CD4-positive, alpha-beta T cell treated with Interleukin-1 beta for 1 hour (primary cell): ENCODE results near the gene RORB.
A peak's percentile ranks its signal among the peaks of the same experiment; 100 is the strongest.

Experiments used
- DNase-seq, 2 donors: peaks; one replicate each; pipeline ENCODE4 v3.0.0-alpha.2; 2020 to 2022

RORB gene

GRCh38 chr9:74496819-74497747, at the start of gene RORB:
RORB (plus strand) TSS chr9:74497335; CDS start chr9:74497977, 642 bp downstream.
- peak; percentile 25 to 43 for DNase-seq

DNA sequence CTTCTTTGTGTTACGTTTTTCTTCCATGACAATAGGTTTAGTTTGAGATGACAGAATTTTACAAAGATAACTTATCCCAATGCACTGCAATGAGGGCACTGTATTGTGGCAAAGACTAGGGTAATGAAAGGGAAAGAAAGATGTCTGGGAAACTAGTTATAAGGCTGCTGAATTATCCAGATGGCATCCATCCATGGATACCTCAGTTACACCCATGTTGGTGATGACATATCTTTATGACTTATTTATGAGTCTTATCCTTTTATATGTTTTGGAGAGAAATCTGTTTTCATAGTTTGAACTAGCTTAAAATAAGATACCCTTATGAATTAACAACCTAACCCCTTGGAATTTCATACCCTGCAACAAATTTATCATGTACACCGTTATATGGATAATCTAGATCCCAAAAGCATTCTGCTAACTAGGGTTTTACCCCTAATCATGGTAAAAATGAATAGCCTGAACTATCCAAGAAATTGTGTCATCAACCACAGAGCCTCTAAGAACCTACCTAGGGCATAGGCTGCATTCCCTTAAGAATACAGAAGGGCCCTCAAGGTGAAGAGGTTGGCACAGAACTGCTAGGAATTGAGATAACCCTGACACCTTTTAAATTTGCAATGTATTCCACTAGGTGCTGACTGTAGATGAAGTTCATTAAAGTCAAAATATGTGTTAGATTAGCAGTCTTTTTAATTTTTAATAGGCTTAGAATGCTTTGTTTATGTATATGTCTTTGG, 49.5 kb upstream of the RORB start:
- DNase-seq, result no peak

DNA sequence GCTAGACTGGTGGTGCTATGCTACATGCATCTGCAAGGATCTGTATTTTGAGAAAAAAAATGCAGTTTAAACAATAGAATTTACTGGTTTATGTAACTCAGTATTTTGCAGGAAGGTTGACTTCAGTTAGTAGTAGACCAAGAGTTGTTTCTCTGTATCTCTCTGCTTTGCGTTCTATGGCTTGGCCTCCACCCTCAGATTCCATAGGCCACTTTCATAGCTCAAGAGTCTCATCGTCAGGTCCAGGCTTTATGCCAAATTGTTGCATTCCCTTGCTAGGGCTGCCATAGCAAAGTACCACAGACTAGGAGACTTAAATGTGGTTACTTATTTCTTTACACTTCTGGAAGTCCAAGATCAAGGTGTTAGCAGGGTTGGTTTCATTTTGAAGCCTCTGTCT, 48.1 kb upstream of the RORB start:
- no peak for DNase-seq

DNA sequence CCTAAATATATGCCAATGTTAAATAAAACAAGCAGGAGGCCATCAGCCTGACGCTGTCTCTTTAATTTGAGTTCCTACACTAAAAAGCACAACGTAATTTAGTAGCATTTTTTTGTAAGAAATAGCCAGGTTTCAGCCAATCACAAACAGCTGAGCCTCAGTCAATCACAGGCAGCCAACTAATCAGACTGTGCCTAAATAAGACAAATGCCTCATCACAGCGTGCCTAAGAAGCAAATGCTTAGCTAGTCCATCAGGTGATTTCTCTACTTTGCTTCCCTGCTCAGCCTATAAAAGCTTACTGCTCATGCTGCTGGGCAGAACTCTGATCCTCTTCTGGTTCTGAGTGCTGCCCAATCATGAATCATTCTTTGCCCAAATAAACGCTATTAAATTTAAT, 38.3 kb upstream of the RORB start:
- DNase-seq, result no peak

GRCh38 chr9:74463825-74464224, 33.3 kb upstream of the RORB start:
- DNase-seq, result no peak

- no peak for DNase-seq
These were observed 18.5 kb upstream of the RORB start for GRCh38 chr9:74478606-74479005.

GRCh38 chr9:74479711-74480110, 17.4 kb upstream of the RORB start:
- DNase-seq, result no peak

DNA sequence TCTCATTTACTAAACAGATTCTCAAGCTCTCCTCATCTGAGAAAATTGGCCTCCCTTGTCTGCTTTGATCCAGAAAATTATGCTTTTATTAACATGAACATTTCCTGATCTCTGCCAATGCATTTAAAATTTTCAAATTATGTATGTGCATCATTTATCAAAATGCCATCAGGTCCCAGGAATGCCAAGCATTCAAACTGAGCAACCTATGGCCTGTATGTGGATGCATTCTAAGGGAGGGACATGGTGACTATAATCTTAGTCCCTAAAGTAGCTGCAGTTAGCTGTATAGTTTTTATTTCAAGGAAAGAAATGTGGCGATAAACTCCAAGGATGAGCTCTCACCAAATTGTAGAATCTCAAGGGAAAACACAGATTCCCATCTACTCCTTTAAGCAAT, 9.7 kb upstream of the RORB start:
- no peak for DNase-seq

- no peak for DNase-seq
These were observed 3.6 kb upstream of the RORB start for GRCh38 chr9:74493512-74493911.

DNA sequence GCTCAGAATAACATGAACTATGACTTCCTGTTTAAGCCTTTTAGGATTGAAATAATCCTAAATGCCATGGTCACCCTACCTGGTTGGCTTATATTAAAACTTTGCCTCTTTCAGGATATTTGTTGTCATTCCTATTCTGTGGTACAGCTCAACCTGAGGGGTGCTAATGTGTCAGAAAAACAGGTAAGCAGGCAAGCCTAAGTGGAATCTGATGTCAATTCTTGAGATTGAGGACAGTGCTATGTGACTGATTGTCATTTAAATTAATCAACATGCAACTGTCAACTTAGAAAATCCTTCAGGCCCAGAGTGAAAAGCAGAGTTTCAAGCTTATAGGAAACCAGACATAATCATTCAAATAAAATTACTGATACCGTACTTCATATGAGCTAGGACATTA, 2.6 kb upstream of the RORB start:
- DNase-seq, result no peak

DNA sequence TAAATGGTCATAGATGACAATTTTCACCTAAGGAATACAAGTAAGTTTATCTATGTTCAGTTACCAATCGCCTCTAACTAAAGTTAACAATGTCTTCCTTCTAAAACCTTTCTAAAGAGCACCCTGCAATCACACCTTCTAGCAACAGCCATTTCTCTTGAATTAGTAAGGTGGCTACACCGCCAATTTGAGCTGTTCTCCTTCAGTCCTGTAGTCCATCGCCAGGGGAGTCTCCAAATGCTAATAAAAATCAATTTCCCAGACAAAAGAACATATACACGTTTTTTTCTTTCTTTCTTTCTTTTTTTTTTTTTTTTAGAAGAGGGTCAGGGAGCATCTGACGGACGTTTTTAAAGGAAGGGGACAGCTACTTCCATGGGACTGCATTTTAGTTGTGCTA, 729 bp upstream of the RORB start:
- no peak for DNase-seq

DNA sequence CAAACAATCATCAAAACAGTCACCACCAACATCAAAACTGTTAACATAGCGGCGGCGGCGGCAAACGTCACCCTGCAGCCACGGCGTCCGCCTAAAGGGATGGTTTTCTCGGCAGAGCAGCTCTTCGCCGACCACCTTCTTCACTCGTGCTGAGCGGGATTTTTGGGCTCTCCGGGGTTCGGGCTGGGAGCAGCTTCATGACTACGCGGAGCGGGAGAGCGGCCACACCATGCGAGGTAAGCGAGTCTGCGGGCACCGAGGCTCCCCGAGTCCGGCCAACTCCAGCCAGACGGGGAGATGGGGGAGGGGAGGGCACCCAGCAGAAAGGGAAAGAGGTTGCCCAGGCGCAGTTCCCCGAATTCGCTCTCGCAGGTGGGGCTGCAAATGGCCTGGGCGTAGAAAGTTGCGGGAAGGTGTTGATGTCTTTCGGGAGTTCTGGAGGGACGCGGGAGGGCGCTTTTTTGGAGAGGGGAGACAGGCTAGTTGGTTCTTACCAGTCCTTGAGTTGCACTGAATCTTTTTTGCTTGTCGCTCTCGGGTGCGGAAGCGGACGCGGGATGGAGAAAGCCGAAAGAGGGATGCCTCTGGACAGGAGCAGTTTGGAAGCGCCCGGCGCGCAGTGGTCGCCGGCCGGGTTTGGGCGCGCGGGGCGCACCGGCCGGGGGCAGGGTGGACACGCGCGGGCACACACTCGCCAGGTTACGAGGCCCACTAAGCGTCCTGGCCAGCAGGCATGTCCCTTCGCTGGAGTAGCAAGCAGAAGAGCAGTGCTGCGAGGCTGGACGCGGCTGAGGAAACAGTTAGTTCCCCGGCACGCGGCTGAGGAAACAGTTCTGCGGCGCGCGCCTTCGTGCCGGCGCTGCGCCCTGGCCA, 849 bp downstream of the RORB start:
- no peak for DNase-seq

DNA sequence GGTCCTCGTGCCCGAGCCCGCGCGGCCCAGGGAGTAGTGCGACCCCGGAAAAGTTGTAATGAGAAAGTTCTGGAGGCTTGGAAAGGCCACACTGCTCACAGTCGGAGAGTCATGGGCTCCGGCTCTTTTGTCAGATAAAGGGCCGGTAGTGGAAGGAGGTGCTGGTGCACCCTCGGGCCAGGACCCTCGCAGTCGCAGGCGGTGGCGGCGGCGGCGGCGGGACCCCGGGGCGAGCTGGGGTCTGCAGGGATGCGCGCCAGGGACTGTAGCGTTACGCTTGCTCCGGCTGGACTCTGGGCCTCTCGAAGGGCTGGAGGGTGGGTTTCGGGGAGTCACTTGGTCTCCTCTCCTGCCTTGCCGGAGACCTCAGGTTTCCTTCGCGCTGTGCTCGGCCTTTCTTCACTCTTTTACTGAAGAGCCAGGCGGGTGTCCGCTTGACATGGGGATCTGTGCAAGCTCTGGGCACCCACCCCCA, 1.5 kb downstream of the RORB start:
- DNase-seq, result no peak

GRCh38 chr9:74499111-74499601, 2.0 kb downstream of the RORB start:
- DNase-seq, result no peak

DNA sequence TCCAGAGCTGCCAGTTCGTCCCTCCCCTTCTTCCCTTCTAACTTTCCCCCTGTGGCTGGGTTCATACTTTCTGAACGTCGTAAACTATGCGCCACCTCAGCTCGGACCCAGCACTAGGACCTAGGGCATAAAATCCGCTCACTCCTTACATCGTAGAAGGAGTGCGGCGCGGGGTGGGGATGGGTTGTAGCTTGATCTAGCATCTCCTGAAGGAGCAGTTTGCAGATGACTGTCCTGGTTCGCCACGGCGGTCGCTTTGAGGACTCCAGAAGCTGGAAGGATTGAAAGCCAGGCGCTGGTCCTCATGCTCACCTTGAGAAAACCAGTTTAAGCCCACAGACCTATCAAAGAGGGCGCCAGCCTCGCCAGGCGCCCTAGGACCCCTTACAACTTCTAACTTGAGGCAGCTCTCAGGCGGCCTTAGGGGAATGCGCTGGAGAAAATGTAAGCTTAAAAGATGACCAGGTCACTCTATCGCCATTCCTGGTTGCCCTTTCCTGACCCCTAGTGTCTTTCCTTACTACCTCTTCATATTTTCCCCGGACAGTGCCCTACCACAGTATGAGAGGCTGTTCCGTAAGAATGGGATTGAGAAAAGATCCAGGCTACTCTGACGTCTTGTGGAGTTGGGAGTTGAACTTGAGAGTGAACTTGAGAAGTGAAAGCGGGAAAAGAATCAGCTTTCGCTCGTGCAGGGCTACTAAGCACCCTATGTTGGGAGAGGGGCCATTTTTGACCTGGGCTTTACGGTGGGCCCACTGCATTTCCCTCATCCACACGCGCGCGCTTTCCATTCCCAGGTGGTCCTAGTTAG, 2.8 kb downstream of the RORB start:
- no peak for DNase-seq

- DNase-seq, result no peak
These were observed 3.4 kb downstream of the RORB start for GRCh38 chr9:74500584-74500924.

DNA sequence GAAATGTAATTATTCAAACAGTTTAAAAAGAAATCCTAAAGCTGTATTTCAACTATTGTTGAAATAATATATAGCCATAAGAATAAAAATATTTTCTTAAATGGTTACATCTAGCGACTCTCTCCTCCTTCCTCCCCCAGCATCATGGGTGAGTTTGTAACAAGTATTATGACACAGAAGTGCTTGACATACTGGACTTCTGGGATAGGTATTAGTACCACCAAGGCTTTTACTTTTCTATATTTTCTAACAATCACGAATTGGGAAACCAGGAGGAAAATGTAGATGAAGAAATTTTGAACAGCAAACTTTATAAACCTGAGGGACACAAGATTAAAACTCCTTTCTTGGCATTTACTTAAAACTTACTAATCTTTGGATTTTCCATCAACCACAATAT, 4.4 kb downstream of the RORB start:
- DNase-seq, result no peak

DNA sequence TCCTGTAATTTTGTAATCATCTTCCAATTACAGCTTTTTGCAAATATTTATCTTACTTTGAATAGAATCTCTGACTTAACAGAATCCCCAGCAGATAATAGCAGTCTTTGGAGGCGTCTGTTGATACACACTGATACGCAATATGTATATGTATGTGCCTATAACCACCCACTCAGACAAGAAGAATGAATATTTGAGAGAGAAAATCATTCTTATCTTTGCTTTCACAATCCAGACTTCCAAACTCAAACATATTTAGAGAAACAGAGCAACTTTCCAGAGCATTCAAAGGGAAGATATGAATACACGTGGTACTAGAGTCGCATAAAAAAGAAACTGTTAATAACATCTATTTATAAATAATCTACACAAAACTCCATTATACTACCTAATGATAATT, 6.1 kb downstream of the RORB start:
- no peak for DNase-seq

DNA sequence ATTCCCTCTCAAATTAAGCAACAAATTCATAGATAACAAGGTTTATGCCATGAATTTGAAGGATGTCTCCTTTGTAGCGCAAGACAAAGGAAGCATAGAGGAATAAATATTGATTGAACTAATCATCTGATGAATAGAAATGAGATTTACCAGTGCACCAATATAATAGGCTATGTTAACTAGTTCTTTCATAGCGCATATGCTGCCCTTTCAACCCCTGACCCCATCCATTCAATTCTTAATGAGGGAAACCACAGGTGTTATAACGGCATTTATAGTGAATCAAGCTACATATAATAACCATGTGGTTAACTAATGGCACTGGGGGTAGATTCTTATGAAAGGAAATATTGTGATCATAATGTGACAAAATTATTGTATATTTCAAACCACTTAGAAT, 6.5 kb downstream of the RORB start:
- DNase-seq, result no peak

DNA sequence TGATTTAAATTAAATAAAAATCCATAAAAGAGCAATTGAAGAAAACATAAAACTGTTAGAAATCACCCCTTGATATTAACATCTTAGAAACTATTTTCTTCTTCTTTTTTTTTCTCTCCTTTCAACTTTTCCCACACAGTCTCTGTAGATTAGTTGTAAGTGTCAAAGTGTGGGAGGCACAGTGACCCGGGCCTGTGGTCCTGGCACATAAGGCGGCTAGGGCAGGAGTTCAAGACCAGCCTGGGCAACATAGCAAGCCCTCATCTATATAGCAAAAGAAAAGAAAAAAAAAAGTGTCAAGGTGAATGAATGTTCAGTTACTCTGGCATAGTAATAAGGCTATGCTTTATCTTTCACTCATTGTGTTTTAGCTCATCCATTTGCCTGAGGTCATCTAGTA, 14.2 kb downstream of the RORB start:
- DNase-seq, result no peak

- DNase-seq, result no peak
These were observed 15.3 kb downstream of the RORB start for GRCh38 chr9:74512416-74512815.

GRCh38 chr9:74513221-74513620, 16.1 kb downstream of the RORB start:
- no peak for DNase-seq
